Esophagus squamous epithelium (tissue), 4 donors: ENCODE data around the gene COTL1.

Source experiments
- CTCF ChIP-seq, 6 experiments: fragments of 450-650 bp in 4 of 6; fragments of 200-600 bp in 2 of 6; sonication (generic) in 2 of 6; IDR thresholded peaks; one replicate each; pipeline ENCODE4 v1.5.1; 2016 to 2019; ENCODE audit warnings: antibody characterized with exemption in 6 of 6, mild to moderate bottlenecking in 4 of 6, moderate library complexity in 4 of 6
- POLR2A ChIP-seq, 4 donors: fragments of 450-650 bp; IDR thresholded peaks; one replicate each; pipeline ENCODE4 v1.6.1; 2017; ENCODE audit warnings: antibody characterized with exemption in 4 of 4, mild to moderate bottlenecking in 4 of 4, moderate library complexity in 3 of 4

GRCh38 chr16:84597931-84598351 lies 19.9 kb downstream of the COTL1 start:
- no peak for TF ChIP-seq CTCF (IDR thresholded peaks at IDR 0.05)
- TF ChIP-seq POLR2A (IDR thresholded peaks at IDR 0.05): no peak
